ENCODE data around the gene TTLL8.

TTLL8 gene

GRCh38 chr22:50061141-50061823, 3.2 kb upstream of the TTLL8 start:
- DNase-seq: no peak

- no peak for DNase-seq
Observed at GRCh38 chr22:50060441-50061140, 2.5 kb upstream of the TTLL8 start.

- no peak for DNase-seq
Observed at GRCh38 chr22:50059881-50060262, 1.8 kb upstream of the TTLL8 start.

GRCh38 chr22:50058906-50059880, 1.1 kb upstream of the TTLL8 start:
- no peak for DNase-seq

- DNase-seq: no peak
Observed at GRCh38 chr22:50057278-50058060, 629 bp downstream of the TTLL8 start.

- DNase-seq: no peak
Observed at GRCh38 chr22:50056214-50056972, 1.7 kb downstream of the TTLL8 start.

- DNase-seq: no peak
Observed at GRCh38 chr22:50053861-50054260, 4.2 kb downstream of the TTLL8 start.

GRCh38 chr22:50051930-50052329, 6.2 kb downstream of the TTLL8 start:
- no peak for DNase-seq

GRCh38 chr22:50049299-50050195, 8.6 kb downstream of the TTLL8 start:
- DNase-seq: no peak

GRCh38 chr22:50048836-50049235, 9.3 kb downstream of the TTLL8 start:
- no peak for DNase-seq

- no peak for DNase-seq
Observed at GRCh38 chr22:50048061-50048765, 9.9 kb downstream of the TTLL8 start.

- DNase-seq: no peak
Observed at GRCh38 chr22:50047346-50047745, 10.8 kb downstream of the TTLL8 start.

GRCh38 chr22:50046481-50047245, 11.4 kb downstream of the TTLL8 start:
- DNase-seq: no peak

- no peak for DNase-seq
Observed at GRCh38 chr22:50046019-50046415, 12.1 kb downstream of the TTLL8 start.

GRCh38 chr22:50045211-50046018, 12.7 kb downstream of the TTLL8 start:
- no peak for DNase-seq

- DNase-seq: no peak
Observed at GRCh38 chr22:50044485-50045118, 13.5 kb downstream of the TTLL8 start.

GRCh38 chr22:50041361-50042065, 16.6 kb downstream of the TTLL8 start:
- no peak for DNase-seq
